HG03571 (cell line): ENCODE results near the gene MEX3A.

Source experiments
- ATAC-seq: cut with Tn5 transposase; IDR thresholded peaks from one replicate; pipeline ENCODE4 v1.9.1; 2021; ENCODE audit not compliant: unreplicated experiment

The MEX3A gene

GRCh38 chr1:156103521-156103947 is 21.3 kb upstream of the MEX3A start:
- ATAC-seq, result no peak

GRCh38 chr1:156102633-156103511 is 20.6 kb upstream of the MEX3A start:
- no peak for ATAC-seq

- no peak for ATAC-seq
These were observed 19.6 kb upstream of the MEX3A start for GRCh38 chr1:156101880-156102279.

GRCh38 chr1:156100205-156100995 is 18.1 kb upstream of the MEX3A start:
- ATAC-seq, result no peak

- ATAC-seq, result no peak
These were observed 17.0 kb upstream of the MEX3A start for GRCh38 chr1:156099282-156099681.

- ATAC-seq, result no peak
These were observed 16.5 kb upstream of the MEX3A start for GRCh38 chr1:156098784-156099183.

GRCh38 chr1:156097499-156098178 is 15.4 kb upstream of the MEX3A start:
- ATAC-seq, result no peak

- peak; percentile 46 for ATAC-seq
These were observed 14.6 kb upstream of the MEX3A start for GRCh38 chr1:156096640-156097391.

GRCh38 chr1:156095906-156096508 is 13.7 kb upstream of the MEX3A start:
- ATAC-seq, result no peak

- no peak for ATAC-seq
These were observed 9.3 kb upstream of the MEX3A start for GRCh38 chr1:156091610-156092009.

- ATAC-seq, result no peak
These were observed 8.5 kb upstream of the MEX3A start for GRCh38 chr1:156090840-156091188.

- no peak for ATAC-seq
These were observed 8.0 kb upstream of the MEX3A start for GRCh38 chr1:156090138-156090839.

- ATAC-seq, result no peak
These were observed 7.4 kb upstream of the MEX3A start for GRCh38 chr1:156089704-156090103.

- no peak for ATAC-seq
These were observed 4.0 kb upstream of the MEX3A start for GRCh38 chr1:156086256-156086662.

GRCh38 chr1:156083800-156084790 is 1.8 kb upstream of the MEX3A start:
- no peak for ATAC-seq

GRCh38 chr1:156081917-156082308 is 352 bp downstream of the MEX3A start:
- ATAC-seq, result no peak

GRCh38 chr1:156081180-156081916 is 917 bp downstream of the MEX3A start:
- ATAC-seq, result no peak

- no peak for ATAC-seq
These were observed 1.4 kb downstream of the MEX3A start for GRCh38 chr1:156080863-156081179.
